Neural cell (in vitro differentiated cells): ENCODE measurements around the gene WNT3. TPM values are rescaled to one million over a fixed set of nuclear protein-coding genes. Genes with fewer than 3 reads are reported as not detected.

Experiments used
- H2AFZ ChIP-seq: fragments of 200-600, 300-800 bp; sonication (generic), shearing (Covaris generic); 2 replicates; pipeline ENCODE4 v1.6.0; 2014; ENCODE audit warnings: low read depth, mild to moderate bottlenecking, antibody characterized with exemption, low read length, moderate library complexity
- H3F3A ChIP-seq: fragments of 200-600 bp; shearing (Covaris generic); 2 replicates; pipeline ENCODE4 v1.6.1; 2016; ENCODE audit warnings: mild to moderate bottlenecking, moderate library complexity, mixed read lengths, antibody characterized with exemption, low read length; ENCODE audit not compliant: insufficient read depth, poor library complexity, severe bottlenecking
- H3K27ac ChIP-seq: fragments of 200-600, 300-800 bp; sonication (generic), shearing (Covaris generic); 2 replicates; pipeline ENCODE4 v1.5.1; 2014; ENCODE audit warnings: mild to moderate bottlenecking, low read length, moderate library complexity
- H3K27me3 ChIP-seq: fragments of 300-800, 200-600 bp; sonication (generic), shearing (Covaris generic); 2 replicates; pipeline ENCODE4 v1.6.0; 2014; ENCODE audit warnings: mild to moderate bottlenecking, low read depth, low read length, moderate library complexity; ENCODE audit not compliant: insufficient read depth
- H3K36me3 ChIP-seq: fragments of 300-800, 200-600 bp; sonication (generic), shearing (Covaris generic); 2 replicates; pipeline ENCODE4 v1.5.1; 2014; ENCODE audit warnings: mild to moderate bottlenecking, antibody characterized with exemption, low read length, moderate library complexity; ENCODE audit not compliant: insufficient read depth
- H3K4me2 ChIP-seq: fragments of 300-800, 200-600 bp; sonication (generic), shearing (Covaris generic); 2 replicates; pipeline ENCODE4 v1.6.0; 2014; ENCODE audit warnings: mild to moderate bottlenecking, low read length
- H3K4me3 ChIP-seq: fragments of 300-800, 200-600 bp; sonication (generic), shearing (Covaris generic); 2 replicates; pipeline ENCODE4 v1.5.1; 2014; ENCODE audit warnings: mild to moderate bottlenecking, low read length, moderate library complexity
- H3K79me2 ChIP-seq: fragments of 200-600 bp; shearing (Covaris generic); replicated peaks from 2 replicates; pipeline ENCODE4 v1.6.0; 2014; ENCODE audit warnings: mild to moderate bottlenecking, low read length, moderate library complexity; ENCODE audit not compliant: insufficient read depth
- H3K9ac ChIP-seq: fragments of 300-800, 200-600 bp; sonication (generic), shearing (Covaris generic); 2 replicates; pipeline ENCODE4 v1.6.1; 2016; ENCODE audit warnings: mild to moderate bottlenecking, low read length, mixed read lengths
- H3K9me2 ChIP-seq: fragments of 200-600 bp; shearing (Covaris generic); 2 replicates; pipeline ENCODE4 v1.6.1; 2016; ENCODE audit warnings: mild to moderate bottlenecking, low read length, mixed read lengths; ENCODE audit not compliant: insufficient read depth
- H3K9me3 ChIP-seq: fragments of 200-600, 300-800 bp; sonication (generic), shearing (Covaris generic); 2 replicates; pipeline ENCODE4 v1.6.1; 2016; ENCODE audit warnings: mild to moderate bottlenecking, mixed run types, low read length, moderate library complexity, mixed read lengths
- H4K20me1 ChIP-seq: fragments of 200-600 bp; shearing (Covaris generic); 2 replicates; pipeline ENCODE4 v1.6.1; 2016; ENCODE audit warnings: mild to moderate bottlenecking, mixed run types; ENCODE audit not compliant: insufficient read depth
- CTCF ChIP-seq: fragments of 450-650 bp; IDR thresholded peaks from 2 replicates; pipeline ENCODE4 v1.5.1; 2014; ENCODE audit warnings: antibody characterized with exemption, mild to moderate bottlenecking, moderate library complexity; ENCODE audit not compliant: poor library complexity, severe bottlenecking
- MXI1 ChIP-seq: fragments of 450-650 bp; conservative IDR thresholded peaks from 2 replicates; pipeline ENCODE4 v1.6.1; 2014; ENCODE audit warnings: antibody characterized with exemption, mild to moderate bottlenecking; ENCODE audit not compliant: poor library complexity, severe bottlenecking
- POLR2AphosphoS5 ChIP-seq: IDR thresholded peaks from 2 replicates; pipeline ENCODE4 v1.6.1; 2012
- REST ChIP-seq: IDR thresholded peaks from 2 replicates; pipeline ENCODE4 v1.6.1; 2012; ENCODE audit warnings: borderline replicate concordance
- TAF1 ChIP-seq: IDR thresholded peaks from 2 replicates; pipeline ENCODE4 v1.6.1; 2012; ENCODE audit warnings: low read depth
- polyA plus RNA-seq: library from polyadenylated mRNA; depleted of rRNA; stranded (reverse); fragments of >200 nt; gene quantifications from 2 replicates; pipeline ENCODE4 v1.2.3, GENCODE V29; 2014

WNT3 gene
- polyA plus RNA-seq, 1 donor from 2014 or later, result 7.6 TPM

GRCh38 chr17:46817901-46818209 lies 637 bp downstream of the WNT3 start:
- H3F3A ChIP-seq, result no peaks in the 10 kb centered on the region
- no peak overlapping the region for H2AFZ ChIP-seq
- H3K4me3 ChIP-seq, result no peak overlapping the region
- H3K9ac ChIP-seq, result no peak overlapping the region
- no peak for TF ChIP-seq REST
- TF ChIP-seq MXI1, result no peak
- no peak for TF ChIP-seq CTCF
- H3K9me3 ChIP-seq, result no peaks in the 10 kb centered on the region
- H3K4me2 ChIP-seq, result no peak overlapping the region
- no peaks in the 10 kb centered on the region for H3K9me2 ChIP-seq
- H3K27ac ChIP-seq, result no peak overlapping the region
- H3K36me3 ChIP-seq, result no peaks in the 10 kb centered on the region
- H4K20me1 ChIP-seq, result no peaks in the 10 kb centered on the region
- H3K27me3 ChIP-seq, result peaks cover 93% of the 10 kb centered on the region
- H3K79me2 ChIP-seq, result no peaks in the 10 kb centered on the region

DNA sequence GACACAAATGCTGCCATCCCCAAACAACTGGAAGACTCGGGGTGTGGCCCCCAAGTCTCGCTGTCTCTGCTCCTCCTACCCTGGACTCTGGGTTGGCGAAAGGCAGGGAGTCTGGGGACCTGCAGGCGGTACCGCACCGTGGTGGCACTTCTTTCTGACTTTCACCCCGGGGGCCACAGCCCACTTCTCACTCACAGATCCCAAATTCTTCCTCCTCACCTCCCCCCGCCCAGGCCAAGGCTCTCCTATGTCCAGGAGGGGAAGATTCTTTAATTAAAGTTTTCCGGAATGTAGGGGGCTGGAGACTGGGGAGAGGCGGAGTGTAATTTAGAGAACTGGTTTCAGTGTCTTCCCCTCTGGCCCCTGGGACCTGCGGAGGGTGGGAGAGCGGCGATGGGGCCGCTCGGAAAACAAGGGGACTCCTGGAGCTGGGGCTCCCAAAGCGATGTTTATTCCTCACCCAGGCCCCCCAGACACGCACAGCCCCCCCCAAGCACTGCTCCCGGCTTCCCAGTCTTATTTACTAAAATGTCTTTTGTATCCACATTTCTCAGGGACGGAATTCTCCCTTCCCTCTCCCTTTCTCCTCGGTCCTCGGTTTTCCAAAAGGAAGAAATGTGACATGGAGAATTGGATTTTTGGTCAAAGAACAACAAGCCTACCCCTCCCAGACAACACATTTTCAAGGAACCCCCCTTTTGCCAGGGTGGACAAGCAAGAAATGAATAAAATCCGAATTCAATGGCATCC lies 1.2 kb downstream of the WNT3 start:
- TF ChIP-seq POLR2AphosphoS5 (no peak), CTCF (no peak), REST (no peak), TAF1 (no peak)
- Histone ChIP-seq H3K36me3 (no peaks in the 10 kb centered on the region), H3K27me3 (peaks cover 93% of the 10 kb centered on the region), H3K9me2 (no peaks in the 10 kb centered on the region), H3K9ac (no peak overlapping the region), H3K9me3 (no peaks in the 10 kb centered on the region), H2AFZ (no peak overlapping the region), H3F3A (no peaks in the 10 kb centered on the region), H4K20me1 (no peaks in the 10 kb centered on the region), H3K27ac (no peak overlapping the region), H3K4me3 (no peak overlapping the region), H3K79me2 (no peaks in the 10 kb centered on the region), H3K4me2 (no peak overlapping the region)
